Measurements from ENCODE around the gene RXRG. TPM values are rescaled to one million over a fixed set of nuclear protein-coding genes. Genes with fewer than 3 reads are reported as not detected.
A peak's percentile ranks its signal among the peaks of the same experiment; 100 is the strongest.

Gene RXRG
- total and polyA plus RNA-seq, 2 of the 8 experiments (the other 6 are each of a cell fraction or from before 2014, with no cell fraction given) = not detected

- TF ChIP-seq USF2 (IDR thresholded peaks at IDR 0.05; ENCODE audit: low read length) = no peak
- no peak for TF ChIP-seq SIX5 (IDR thresholded peaks at IDR 0.05; ENCODE audit: low read depth, low read length)
- no peak for TF ChIP-seq HDAC2 (IDR thresholded peaks at IDR 0.05; ENCODE audit: borderline replicate concordance in 1 of 2, low read depth in 2 of 2, low read length in 2 of 2)
- TF ChIP-seq MAX (IDR thresholded peaks at IDR 0.05) = no peak
- TF ChIP-seq CTCF (IDR thresholded peaks at IDR 0.05; ENCODE audit: control extremely low read depth in 1 of 3, insufficient read depth in 1 of 3, low read depth in 1 of 3, low read length in 3 of 3) = no peak
- TF ChIP-seq ATF2 (IDR thresholded peaks at IDR 0.05; ENCODE audit: low read length) = no peak
- no peak for TF ChIP-seq BCL11A (IDR thresholded peaks at IDR 0.05; ENCODE audit: low read depth in 2 of 2, low read length in 2 of 2)
- peak; percentile 40 for TF ChIP-seq EZH2 (IDR thresholded peaks at IDR 0.05; ENCODE audit: low read depth, low read length, severe bottlenecking)
- TF ChIP-seq RBBP5 (IDR thresholded peaks at IDR 0.05; ENCODE audit: borderline replicate concordance, low read depth, low read length) = 0 out of 2 replicates have a peak, but pooled peaks have one; percentile 30
- no peak for TF ChIP-seq BACH1 (IDR thresholded peaks at IDR 0.05; ENCODE audit: low read length)
Measured at GRCh38 chr1:165355977-165356811, 88.7 kb downstream of the RXRG start, which contains the start of gene LMX1A (continued).
